C4-2B (cell line): ENCODE results near the gene SEC22A.

Experiments
- H3K27ac ChIP-seq: fragments of 450-650 bp; 2 replicates; pipeline ENCODE4 v1.5.1; 2017
- ZFX ChIP-seq: fragments of 450-650 bp; IDR thresholded peaks from 2 replicates; pipeline ENCODE4 v1.6.1; 2017
- TF ChIP-seq, protein P1 (sequence below): fragments of 450-650 bp; conservative IDR thresholded peaks from 2 replicates; pipeline ENCODE4 v1.5.1; 2017; ENCODE audit warnings: mild to moderate bottlenecking

Gene SEC22A

DNA sequence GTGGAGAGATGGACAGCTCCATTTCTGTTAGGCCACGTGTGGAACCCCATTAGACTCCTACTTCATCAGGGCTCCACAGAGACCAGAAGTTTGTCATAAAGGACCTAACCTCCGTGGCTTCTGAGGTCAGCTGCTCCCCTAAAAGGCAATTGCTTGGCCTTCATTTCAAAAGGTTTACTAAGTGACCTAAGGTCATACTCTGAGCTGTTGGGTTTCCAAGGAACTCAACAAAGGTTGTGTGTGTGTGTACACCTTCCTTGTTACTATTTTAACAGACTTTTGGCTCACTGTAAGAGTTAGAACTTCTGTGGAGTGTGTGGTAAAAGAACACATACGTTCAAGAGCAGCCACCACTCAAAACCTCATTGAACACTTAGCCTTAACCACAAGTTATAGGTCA, 73.9 kb downstream of the SEC22A start:
- H3K27ac ChIP-seq = no peak overlapping the region
- TF ChIP-seq ZFX = no peak
- TF ChIP-seq, protein P1, sequence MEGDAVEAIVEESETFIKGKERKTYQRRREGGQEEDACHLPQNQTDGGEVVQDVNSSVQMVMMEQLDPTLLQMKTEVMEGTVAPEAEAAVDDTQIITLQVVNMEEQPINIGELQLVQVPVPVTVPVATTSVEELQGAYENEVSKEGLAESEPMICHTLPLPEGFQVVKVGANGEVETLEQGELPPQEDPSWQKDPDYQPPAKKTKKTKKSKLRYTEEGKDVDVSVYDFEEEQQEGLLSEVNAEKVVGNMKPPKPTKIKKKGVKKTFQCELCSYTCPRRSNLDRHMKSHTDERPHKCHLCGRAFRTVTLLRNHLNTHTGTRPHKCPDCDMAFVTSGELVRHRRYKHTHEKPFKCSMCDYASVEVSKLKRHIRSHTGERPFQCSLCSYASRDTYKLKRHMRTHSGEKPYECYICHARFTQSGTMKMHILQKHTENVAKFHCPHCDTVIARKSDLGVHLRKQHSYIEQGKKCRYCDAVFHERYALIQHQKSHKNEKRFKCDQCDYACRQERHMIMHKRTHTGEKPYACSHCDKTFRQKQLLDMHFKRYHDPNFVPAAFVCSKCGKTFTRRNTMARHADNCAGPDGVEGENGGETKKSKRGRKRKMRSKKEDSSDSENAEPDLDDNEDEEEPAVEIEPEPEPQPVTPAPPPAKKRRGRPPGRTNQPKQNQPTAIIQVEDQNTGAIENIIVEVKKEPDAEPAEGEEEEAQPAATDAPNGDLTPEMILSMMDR = no peak

DNA sequence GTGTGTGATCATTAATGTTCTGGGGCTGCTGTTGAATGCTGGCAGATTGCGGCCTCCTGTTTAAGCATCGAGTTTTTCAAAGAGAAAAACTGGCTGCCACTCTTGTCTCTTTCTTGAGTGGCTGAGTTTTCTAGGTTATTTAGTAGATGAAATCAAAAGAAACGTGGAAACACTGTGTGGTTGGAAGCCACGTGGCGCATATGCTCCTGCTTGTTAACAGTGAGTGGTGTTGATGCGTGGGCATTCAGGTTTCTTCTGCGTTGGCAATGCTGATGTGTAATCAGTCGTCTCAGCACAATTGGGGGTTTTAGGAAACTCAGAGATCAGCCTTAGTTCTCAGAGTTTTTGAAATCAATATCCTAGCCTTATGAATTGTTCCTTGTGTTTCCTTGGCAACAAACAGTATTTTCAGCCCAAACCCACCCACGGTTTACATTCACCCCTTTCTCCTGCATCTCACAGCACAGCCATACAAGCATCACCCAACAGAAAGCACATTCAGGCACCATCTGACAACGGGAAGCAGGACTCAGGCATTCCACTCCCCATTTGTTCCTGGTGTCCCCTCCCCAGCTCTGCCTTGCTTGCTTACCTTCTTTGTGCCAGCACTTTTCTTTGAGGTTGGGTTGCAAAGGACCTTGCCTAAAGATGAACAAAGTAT, 74.7 kb downstream of the SEC22A start:
- TF ChIP-seq, protein P1 = no peak
- TF ChIP-seq ZFX = no peak
- no peak overlapping the region for H3K27ac ChIP-seq

DNA sequence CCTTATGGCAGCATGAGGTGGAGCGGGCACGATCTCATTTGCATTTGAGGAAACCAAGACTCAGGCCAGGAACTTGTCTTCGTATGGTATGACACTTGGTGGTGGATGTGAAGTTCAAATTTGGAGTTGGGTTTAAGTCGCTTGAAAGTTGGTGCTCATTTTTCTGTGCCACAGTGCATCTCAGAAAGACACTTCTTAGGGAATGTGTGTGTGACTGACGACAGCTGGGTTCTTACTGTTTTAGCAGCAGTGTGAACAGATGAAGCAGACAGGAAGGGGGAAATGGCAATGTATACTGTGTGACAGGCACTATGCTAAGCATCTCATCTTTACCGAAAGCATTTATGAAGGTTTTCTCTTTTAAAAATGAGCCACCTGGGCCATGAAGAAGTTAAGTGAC, 75.4 kb downstream of the SEC22A start:
- H3K27ac ChIP-seq = no peak overlapping the region

DNA sequence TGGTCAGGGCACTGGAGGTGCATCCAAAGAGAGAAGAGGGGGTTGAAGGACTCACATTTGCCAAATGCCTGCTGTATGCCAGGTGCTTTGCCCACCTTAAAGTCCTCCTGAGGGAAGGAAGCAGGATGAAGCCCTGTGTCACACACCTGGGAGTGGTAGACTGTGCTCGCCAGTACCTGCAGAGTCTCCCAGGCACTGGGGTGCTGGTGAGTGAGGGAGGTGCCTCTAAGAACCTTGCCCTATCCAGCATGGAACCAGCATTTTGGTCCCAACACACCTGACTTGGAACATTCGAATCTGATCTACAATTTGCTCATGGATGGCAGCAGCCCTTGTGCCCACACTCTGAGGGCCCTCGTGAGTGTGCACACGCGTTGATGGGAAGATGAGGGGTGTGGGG, 76.7 kb downstream of the SEC22A start:
- TF ChIP-seq, protein P1 = no peak
- TF ChIP-seq ZFX = no peak
- H3K27ac ChIP-seq = no peak overlapping the region

More for the DNA sequence above, 75.4 kb downstream of the SEC22A start:
- TF ChIP-seq, protein P1 = no peak
- no peak for TF ChIP-seq ZFX

DNA sequence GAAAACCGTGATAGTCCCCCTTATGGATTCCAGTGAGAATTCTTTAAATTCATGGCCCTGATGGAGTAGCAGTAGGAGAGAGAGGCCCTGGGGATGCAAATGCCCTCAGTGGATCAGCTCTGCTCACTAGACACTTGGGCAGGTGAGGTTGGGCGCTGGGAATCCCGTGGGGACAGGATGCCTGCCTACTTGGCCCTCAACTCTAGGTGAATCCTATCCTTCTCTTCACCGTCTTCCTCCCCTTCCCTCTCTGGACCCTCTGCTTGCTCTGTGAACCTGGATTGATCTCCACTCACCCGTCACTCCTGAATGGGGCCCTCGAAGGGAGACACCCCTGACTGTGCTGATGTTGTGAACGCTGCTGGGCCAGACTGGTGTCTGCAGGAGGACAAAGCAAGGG, 77.4 kb downstream of the SEC22A start:
- H3K27ac ChIP-seq = no peak overlapping the region
- TF ChIP-seq, protein P1 = no peak
- TF ChIP-seq ZFX = no peak

DNA sequence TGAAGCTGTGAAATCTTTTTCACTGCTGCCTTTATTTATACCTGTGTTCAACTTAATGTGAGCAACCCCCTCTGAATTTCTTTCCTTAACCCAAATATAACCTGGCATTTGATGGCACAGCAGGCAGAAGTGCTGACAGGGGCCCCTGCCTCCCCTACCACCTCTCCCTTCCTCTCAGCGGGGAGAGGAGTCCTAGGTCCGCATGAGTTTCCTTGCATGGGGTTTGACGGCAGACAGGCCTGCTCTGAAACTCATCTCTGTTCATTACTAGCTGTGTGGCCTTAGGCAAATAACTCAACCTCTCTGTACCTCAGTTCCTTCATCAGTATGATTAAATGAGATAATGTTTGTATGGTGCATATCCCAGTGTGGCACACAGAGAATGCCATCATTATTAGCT, 79.7 kb downstream of the SEC22A start:
- H3K27ac ChIP-seq = no peak overlapping the region
- TF ChIP-seq ZFX = no peak
- TF ChIP-seq, protein P1 = no peak

DNA sequence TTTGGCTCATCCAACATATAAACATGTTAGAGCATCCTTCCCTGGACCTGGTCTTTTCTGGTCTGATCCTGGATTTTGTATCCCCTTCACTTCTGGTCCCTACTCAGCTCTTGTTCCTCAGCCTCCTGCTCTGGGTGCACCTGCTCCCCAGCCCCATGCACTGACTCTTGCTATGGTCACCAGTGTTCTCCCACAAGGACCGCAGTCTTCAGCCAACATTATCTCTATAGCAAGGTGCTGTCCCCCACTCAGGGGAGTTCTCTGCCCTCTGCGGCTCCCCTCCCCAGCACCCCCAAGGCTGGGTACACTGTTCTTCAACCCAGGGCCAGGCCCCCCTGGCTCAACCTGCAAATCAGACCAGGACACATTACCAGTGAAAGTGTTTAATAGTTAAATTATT, 80.2 kb downstream of the SEC22A start:
- H3K27ac ChIP-seq = no peak overlapping the region
- TF ChIP-seq, protein P1 = no peak
- no peak for TF ChIP-seq ZFX
